Measurements from ENCODE around the gene UPK2.

The UPK2 gene

DNA sequence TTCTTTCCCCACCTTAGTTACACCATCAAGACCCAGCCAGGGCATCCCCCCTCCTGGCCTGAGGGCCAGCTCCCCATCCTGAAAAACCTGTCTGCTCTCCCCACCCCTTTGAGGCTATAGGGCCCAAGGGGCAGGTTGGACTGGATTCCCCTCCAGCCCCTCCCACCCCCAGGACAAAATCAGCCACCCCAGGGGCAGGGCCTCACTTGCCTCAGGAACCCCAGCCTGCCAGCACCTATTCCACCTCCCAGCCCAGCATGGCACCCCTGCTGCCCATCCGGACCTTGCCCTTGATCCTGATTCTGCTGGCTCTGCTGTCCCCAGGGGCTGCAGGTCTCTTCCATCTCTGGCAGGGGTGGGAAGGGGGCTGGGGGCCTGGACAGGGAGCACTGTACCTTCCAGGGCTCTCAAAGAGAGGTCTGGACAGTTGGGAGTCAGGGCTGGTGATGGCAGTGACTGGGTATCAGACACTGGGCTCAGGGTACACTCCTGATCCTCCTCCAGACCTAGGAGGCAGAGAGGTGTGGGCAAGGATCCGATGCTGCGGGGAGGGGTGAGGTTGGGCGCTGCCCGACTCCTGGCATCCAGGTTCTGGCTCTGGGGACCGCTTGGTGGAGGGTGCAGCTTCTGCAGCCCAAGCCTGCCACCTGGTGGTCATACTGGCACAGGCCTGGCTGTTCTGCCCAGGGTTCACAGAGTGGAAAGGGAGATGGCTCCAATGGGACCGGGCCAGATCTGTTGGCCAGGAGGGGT is at the start of gene UPK2:
Gene UPK2, plus strand, starts transcription at position 205 of the 753 bp plus-strand sequence. Its CDS starts 53 bp downstream, at position 258.
- DNase-seq = peak; percentile 84

DNA sequence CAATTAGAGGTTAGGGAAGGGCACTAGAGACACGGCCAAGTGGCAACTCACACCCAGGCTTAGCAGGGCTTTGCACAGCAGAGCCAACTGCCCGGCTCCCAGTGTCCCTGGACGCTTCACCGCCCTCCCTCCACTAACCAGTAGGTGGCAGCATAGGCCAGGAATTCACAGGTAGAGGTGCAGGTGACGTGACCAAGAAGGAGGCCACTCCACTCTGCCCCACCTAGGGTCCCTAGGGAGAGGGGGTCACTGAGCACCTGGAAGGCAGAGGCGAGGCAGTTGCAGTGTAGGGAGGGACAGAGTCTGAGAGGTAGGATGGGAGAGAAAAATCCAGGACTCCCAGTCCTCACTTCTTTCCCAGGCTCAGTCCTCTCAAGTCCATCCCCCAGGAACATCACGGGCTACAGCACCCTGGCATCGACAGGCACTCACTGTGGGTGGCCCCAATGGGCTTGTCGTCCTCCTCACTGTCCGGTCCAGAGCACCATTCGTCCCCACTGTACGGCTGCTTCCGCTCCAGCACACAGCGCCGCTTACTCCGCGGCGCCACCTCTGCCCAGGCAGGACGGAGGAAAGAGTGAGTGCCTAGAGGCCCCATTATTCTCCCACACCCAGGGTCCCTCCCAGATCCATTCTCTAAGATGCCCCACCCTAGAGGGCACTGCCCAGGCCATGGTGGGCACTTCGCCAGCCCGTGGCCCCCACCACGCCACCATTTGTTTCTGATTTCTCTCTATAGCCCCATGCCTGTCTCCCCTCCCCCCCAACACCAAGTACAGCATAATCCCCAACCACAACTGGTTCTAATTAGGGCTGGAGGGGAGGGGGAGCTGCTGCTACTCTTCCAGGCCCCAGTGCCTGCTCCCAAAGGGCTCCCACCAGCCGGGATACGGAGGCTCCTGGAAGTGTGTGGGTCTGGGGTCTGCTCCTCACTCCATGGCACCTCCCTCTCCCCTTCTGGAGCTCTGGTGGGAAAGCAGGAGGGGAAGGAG is 48.8 kb upstream of the UPK2 start:
- peak; percentile 90 for DNase-seq

DNA sequence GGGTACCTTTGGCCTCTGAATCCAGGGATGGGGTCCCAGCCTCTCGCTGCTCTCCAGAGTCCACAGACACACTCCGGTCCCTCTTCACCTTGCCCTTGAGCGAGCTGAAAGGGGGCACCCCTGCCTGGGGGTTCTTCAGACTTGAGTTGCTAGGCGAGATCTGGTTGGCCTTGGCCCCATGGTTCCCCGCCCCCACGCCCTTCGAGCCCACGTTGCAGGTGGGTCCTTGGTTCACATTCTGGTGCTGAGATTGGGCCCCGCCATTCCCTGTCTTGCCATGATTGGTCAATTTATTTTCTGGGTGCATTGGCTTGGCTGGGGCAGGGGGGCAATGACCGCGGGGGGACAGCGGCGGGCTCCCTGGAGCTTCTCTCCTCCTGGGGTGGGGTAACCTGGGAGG is 47.8 kb upstream of the UPK2 start:
- no peak for DNase-seq

DNA sequence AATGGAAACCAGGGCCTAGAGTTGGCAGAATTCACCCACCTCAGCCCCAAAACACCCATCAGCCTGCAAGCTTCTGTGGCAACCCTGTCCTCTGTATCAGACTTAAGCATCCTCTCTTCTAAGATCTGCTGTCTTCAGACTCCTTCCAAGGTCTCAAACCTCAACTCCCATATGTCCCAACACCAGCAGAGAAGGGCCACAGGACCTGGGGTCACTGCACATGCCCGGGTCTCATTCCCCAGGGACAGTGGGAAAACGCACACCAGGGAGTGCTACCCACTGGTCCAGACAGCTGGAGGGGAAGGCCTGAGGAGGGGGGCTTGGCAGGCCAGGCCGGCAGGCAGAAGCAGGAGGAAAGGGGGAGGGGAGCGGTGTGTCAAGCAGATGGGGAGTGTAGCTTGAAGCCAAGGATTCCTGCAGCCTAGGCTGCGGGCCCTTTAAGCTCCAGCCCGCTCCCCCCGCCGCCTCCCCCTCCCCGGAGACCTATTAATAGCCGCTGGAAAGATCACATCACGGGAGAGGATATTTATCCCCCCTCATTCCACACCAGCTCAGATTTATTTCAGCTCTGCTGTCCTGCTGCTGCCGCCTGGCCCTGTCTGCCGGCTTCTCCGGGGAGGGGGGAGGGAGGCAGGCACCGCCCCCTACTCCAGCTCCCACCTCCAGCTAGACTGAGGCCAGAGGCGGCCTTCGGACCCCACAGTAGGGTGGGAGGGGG is 47.0 kb upstream of the UPK2 start:
- peak; percentile 62 for DNase-seq

DNA sequence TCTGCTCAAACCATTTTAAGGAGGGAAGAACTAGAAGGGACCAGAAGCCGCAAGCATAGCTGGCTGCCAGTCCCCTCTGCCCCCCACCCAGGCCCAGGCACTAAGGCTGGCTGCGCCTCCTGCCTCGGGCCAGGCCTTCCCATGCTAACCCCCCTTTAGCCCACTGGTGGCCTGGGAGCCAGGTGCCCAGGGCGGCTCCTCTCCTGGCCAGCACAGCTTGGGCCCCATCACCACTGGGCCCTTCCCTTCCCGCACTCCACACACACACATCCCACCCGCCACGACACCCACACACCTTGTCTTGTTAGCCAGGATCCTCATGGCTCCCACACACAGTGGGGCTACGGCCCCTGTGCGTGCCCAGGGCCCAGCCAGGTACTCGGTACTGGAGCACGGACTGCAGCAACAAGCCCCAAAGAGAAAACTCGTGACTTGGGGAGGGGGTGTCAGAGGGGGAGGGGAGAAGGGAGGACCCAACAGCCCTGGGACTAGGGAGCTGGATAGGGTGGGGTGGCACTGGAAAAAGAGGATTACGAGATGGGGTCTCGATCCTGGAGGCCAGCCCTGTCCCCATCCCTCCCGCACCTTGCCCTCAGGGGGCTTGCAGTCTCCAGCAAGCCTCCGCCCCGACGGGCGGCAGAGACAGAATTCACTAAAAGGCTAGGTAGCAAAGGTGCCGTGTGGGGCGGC is 46.3 kb upstream of the UPK2 start:
- no peak for DNase-seq

DNA sequence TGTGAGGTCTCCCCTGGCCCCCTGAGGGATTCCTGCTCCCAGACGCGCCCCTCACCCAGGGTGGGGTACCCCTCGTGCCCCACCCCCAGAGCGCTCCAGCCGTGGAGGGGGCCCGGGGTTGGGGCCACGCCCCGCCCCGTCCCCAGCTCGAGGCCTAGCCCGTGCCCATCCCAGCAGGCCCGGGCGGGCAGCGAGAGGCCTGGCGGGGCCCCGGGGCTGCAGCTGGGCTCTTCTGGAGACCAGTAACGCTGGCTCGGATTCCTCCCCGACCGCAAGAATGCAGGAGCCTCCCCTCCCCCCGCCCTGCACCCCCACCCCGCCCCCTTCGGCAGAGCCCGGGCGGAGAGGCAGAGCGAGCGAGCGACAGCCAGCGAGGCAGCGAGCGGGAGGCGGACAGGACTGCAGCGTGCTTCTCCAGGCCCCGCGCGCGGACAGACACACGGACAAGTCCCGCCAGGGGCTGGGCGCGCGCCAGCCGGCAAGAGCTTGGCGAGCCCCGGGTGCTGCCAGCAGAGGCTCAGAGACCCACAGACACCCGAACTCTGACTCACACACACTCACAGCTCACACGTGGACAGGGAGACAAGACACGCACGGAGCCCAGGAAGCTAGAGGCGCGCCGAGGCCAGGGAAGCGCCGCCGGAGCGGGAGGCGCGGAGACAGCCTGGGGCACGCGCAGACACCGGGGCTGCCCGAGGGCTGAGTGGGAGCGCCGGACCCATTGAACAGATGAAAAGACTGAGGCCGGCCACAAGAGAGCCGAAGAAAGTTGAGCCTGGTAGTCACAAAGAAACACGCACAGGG is 45.6 kb upstream of the UPK2 start:
- DNase-seq = peak; percentile 71

DNA sequence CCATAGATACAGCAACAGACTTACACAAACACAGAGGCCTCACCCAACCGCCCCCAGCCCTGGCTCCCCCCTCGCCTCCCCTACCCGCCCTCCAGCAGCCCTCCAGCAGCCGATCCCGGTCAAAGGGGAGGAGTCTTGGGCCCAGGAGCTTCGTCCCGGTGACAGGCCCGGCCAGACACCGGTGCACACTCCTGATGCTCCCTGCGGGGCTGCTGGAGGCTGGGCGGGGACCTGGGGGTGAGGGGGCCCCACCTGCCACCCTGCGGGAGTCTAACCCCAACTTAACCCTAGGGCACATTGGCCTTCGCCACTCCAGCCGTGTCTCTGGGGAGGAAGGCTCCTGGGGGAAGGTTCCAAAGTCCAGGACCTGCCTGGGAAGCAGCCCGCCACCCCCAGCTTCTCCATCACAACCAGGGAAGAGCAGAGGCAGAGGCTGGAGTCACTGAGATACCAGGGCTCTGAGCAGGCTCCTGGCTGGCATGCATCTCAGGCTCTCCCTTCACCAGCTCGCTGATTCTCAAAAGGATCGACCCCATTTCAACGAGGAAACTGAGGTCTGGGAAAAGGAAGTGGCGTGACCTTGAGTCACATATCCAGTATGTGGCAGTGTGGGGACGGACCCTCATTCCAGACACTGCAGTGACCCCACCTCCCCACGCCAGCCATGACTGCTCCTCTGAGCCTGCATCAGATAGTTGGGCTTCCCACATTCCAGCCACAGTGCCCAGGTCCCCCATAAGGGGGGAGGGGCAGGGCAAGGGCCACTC is 44.8 kb upstream of the UPK2 start:
- DNase-seq = no peak

DNA sequence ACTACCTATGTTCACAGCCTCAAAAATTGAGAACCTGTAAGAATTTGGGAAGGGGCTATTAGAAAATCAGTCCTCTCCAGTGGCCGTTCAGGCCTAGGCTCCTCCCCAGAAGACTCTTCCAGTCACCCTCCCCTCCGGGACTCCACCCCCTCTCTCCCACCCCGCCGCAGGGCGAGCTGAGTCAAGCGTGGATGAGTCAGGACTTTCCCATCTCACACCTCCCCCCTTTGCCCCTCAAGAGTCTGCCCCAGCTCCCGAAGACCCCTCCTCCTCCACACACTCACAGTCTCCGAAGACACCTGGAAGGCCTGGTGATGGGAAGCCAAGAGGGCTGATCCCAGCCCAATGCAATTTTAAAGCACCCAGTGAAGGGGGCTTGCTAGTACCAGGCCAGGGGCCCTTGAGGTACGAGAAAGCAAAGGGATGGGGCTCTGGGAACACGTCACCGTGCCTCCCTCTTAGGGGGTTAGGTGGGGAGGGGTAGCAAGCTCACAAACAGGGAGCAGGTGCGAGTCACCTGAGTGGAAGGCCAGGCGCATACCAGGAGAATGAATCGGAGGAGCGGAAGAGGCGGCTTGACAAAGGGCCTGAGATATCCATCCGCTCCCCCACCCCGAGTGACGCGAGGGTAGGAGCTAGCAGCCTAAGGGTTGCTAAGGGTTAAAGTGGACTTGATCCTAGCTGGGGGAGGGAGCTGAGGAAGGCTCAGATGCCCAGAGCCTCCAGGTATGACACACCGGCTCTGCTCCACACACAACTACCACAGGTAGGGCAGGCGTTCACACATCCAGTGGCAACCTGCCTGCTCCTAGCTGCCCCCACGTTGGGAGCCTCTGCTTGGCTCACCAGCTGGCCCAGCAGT is 44.0 kb upstream of the UPK2 start:
- DNase-seq = no peak

DNA sequence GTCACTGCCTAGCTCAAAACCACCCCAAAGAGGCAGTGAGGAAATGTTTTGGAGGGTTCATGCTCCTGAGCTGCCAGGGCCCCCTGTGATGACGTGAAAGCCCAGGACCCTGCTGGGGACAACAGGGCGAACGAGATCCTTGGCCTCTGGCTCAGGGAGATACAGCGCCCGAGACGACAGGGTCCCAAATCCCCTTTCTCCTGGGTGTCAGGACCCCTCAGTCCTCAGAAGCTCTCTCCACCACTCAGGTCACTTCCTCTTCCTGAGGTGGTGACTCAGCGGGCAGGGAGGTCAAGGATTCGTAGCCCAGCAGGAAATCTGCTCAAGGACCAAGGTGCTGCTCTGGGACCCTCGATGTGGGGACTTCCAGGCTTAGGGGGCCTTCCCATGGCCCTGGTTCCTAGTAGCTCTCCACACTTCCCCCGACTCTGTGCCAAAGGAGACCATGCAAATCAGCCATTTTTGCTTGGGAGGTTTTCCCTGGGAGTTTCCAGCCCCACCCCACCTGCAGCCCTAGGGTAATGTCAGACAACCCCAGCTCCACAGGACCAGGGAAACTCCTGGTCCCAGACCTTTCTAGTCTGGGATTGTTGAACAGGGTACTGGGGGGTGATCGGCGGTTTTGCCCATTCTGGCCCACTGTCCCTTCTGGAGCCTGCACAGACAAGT is 43.2 kb upstream of the UPK2 start:
- no peak for DNase-seq

DNA sequence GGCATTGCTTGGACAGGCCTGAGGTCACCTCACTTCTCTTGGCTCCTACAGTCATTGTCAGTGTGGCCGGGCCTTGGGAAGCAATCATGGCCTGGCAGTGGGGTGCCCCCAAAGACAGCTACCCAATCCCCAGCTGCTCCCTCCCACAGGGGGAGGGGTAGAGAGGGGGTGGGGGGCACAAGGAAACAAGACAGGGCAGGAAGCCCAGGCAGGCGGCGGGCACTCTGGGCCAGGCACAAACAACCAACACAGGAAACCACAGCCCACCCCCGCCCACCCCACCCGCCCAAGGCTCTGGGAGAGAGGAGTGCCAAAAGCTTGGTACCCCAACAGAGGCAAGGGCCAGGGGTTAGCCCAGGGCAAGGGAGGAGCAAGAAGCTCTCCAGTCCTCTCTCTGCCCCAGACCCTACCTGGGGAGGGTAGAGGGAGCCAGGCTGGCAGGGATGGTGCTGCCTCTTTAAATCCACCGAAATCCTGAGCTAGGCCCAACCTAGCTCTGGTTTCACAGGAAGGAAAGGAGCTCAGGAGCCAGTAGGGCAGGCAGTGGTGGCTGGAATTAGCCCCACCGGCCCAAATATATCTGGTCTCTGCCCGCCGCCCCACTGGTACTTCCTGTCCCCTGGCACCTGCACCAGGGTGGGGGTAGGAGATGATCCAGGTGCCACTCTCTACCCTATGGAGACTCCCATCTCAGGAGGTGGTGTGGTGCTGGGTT is 42.5 kb upstream of the UPK2 start:
- DNase-seq = peak; percentile 66

DNA sequence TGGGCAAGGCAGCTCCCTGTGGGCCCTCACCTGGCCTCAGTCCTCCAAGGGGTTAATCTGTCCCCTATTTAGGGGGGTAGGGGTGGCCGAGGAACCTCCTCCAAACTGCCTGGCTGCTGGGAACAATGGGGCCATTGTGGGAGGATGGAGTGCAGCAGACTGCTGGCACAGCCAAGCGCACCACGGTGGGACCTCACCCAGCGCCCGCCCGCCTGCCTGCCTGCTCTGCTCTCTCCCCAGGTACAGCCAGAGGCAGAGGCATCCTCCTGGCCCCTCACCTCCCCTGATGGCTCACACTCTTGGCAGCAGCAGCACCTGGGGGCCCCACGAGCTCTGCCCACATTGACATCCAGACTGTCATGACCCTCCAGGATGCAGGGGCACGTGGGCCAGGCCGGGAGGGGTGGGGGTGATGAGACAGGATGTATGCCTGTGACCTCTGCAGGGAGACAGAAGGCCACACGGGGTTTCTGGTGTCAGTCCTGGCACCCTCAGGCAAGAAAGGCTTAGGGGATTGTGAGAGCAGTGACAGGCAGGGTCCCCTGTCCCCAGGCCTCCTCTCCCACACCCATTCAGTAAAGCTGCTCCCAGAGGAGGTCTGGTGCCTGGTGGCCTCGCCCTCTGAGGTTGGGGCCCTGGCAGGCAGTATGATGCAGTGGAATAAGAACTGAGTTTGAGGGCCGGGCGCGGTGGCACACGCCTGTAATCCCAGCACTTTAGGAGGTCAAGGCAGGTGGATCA is 41.8 kb upstream of the UPK2 start:
- DNase-seq = peak; percentile 72

DNA sequence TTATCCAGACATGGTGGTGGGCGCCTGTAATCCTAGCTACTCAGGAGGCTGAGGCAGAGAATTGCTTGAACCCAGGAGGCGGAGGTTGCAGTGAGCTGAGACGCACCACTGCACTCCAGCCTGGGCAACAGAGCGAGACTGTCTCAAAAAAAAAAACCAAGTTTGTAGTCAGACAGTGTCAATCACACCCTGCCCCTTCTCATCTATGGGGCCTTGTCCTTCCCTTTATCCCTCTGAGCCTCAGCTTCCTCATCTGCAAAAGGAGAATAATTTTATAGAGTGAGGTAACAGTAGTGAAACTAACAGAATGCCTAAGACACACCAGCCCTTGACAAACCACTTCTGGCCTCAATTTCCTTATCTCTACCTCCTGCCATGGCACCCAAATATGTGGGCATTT is 41.1 kb upstream of the UPK2 start:
- no peak for DNase-seq

DNA sequence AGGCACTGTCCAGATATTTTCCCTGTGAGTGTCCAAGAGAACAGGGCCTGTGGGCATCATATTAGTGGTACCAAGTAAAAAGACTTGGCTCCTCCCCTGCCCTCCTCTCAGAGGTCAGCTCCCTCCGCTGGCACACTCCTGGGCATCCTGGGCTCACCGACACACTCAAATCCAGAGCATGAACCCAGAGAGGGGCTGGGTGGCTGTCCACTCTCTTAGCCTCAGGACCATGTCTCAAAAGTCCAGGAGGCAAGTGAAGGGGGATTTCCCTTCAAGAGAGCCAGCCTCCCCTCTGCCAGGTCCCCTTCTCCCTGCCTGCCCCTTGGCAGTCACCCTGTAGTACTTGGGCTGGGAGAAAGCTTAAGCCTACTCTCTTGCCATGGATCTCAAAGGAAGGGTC is 40.7 kb upstream of the UPK2 start:
- no peak for DNase-seq

DNA sequence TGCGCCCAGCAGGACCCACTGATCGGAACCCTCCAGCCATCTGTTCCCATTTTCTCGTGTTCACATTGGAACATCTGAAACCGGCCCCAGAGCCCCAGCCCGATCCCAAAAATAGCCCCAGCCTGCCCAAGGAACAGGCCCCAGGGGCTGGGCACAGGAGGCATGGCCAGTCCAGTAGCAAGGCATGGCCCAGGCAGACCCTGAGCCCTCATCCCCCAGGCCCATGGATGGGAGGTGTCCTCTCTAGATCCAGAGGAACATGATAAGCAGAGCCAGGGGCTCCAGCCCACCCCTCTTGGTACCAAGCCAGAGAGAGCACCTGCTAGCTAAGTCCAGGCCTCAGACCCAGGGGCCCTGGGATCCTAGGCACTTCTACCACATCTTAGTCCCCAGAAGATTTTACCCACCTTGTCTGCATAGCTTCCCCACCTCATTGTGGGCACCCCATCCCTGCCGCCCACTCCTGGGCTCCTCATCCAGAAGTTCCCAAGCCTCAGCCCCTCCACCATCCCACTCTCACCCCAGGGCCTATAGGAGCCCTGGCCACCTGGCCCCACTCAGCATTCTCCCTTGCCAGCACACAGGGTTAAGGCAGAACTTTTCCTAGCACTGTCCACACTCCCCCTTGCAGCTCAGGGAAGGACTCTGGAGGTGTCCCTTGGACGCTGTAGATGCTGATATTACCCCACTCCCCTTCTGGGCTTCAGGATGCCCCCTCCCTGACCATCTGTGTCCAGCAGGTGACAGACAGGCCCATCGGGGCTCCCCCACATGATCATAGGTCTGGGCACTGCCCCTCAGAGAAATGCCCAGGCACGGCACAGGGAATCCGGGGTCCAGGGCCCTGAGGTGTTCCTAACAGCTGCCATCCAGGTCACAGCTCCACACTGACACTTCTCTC is 39.9 kb upstream of the UPK2 start:
- no peak for DNase-seq

DNA sequence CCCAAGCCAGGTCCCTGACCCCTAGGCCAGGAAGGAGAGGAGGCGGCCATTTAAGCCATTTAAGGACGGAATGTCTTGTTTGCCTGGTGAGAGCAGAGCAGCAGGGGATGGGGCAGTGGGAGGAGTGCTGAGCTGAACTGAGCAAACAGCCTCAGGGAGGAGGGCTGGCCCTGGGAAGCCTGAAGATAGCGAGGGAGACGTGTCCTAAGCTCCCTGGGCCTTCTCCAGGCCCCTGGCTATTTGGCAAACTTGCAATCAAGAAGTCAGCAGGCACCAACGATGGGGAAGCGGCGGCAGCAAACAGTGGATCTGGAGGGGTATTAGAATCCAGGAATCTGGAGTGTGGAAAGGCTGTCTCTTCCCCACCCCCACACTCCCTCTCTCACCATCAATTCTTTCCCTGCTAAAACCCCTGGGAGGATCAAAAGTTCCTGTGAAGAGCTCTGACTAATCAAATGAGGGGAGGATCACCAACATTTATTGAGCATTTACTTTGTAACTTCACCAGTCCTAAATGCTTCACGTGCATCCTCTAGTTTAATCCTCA is 39.2 kb upstream of the UPK2 start:
- DNase-seq = no peak

DNA sequence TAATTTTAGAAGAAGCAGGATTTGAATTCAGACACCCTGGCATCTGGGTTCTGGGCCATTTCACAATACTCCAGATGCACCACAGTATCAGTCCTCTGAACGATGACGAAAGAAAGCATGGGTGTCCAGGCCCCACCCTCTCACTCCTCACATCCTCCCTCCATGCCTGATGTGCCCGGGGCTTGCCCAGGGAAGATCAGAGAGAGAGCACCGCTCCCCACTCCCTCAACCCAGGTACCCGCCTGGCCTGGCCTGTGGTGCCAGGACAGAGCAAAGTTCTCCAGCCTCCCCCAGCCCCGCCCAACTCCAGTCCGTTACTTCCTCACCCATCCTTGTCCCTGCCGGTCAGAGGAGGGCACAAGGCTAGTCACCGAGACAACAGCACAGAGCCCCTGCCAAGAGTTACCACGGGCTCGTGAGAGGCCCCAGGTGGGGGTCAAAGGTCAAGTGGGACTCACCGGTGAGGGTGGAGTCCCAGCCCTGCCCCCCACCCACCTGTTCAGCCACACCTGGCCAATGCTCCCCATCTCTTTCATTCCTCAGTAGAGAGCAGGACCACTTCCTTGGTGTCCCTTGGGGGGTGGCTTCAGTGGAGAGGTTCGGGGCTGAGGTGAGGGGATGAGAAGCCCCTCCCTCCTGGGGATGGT is 38.5 kb upstream of the UPK2 start:
- no peak for DNase-seq

Measured in midbrain (tissue), 1 donor.